ENCODE results near the gene LRAT.

The LRAT gene

GRCh38 chr4:154736770-154737169 lies 7.0 kb upstream of the LRAT start:
- no peak overlapping the region for H3K4me2 ChIP-seq (ENCODE audit: low read length)
- H3K4me1 ChIP-seq (ENCODE audit: low read length) = no peaks in the 10 kb centered on the region
- H4K20me1 ChIP-seq (ENCODE audit: insufficient read depth, low read length) = no peaks in the 10 kb centered on the region
- H3K27me3 ChIP-seq (ENCODE audit: low read depth, low read length) = no peaks in the 10 kb centered on the region
- H3K79me2 ChIP-seq (ENCODE audit: low read length) = no peaks in the 10 kb centered on the region
- H2AFZ ChIP-seq (ENCODE audit: low read depth, low read length) = no peak overlapping the region
- no peak overlapping the region for H3K9ac ChIP-seq (ENCODE audit: low read length)
- no peak overlapping the region for H3K27ac ChIP-seq (ENCODE audit: low read length)
- H3K4me3 ChIP-seq (ENCODE audit: low read length) = no peak overlapping the region
- no peaks in the 10 kb centered on the region for H3K36me3 ChIP-seq (replicated peaks; ENCODE audit: low read depth, low read length)
- H3K9me3 ChIP-seq (ENCODE audit: insufficient read depth, low read length) = no peaks in the 10 kb centered on the region
- no peak for TF ChIP-seq CTCF (IDR thresholded peaks at IDR 0.05; ENCODE audit: low read depth, low read length)
- TF ChIP-seq EZH2phosphoT487 (IDR thresholded peaks at IDR 0.05; ENCODE audit: low read depth) = no peak

- Histone ChIP-seq H3K79me2 (ENCODE audit: low read length) (no peaks in the 10 kb centered on the region), H3K4me2 (ENCODE audit: low read length) (no peak overlapping the region), H3K27me3 (ENCODE audit: low read depth, low read length) (no peaks in the 10 kb centered on the region), H4K20me1 (ENCODE audit: insufficient read depth, low read length) (no peaks in the 10 kb centered on the region), H3K9me3 (ENCODE audit: insufficient read depth, low read length) (no peaks in the 10 kb centered on the region), H3K4me3 (ENCODE audit: low read length) (no peak overlapping the region), H3K27ac (ENCODE audit: low read length) (no peak overlapping the region), H3K4me1 (ENCODE audit: low read length) (no peaks in the 10 kb centered on the region), H3K9ac (ENCODE audit: low read length) (no peak overlapping the region), H2AFZ (ENCODE audit: low read depth, low read length) (no peak overlapping the region), H3K36me3 (replicated peaks; ENCODE audit: low read depth, low read length) (no peaks in the 10 kb centered on the region)
- TF ChIP-seq CTCF (IDR thresholded peaks at IDR 0.05; ENCODE audit: low read depth, low read length) (no peak), EZH2phosphoT487 (IDR thresholded peaks at IDR 0.05; ENCODE audit: low read depth) (no peak)
Observed at GRCh38 chr4:154738426-154738825, 5.4 kb upstream of the LRAT start.

DNA sequence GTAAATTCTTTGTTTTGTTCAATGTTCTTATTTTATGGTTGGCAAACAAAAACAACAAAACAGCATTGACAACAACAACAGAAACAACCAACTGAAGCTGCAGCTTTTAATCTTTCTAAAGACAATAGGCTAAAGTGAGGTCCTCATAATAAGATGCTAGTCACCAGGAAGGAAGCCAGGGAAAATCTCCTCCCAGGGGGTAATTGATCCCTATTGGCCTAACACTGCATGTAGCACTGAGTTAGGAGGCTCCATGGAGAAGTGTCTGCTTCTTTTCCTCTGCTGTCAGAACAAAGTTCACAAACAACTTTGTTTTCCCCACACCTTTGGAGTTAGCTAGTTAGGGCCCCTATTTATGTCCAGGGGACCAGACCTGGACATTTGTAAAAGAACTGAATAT lies 4.7 kb upstream of the LRAT start:
- no peak overlapping the region for H2AFZ ChIP-seq (ENCODE audit: low read depth, low read length)
- no peaks in the 10 kb centered on the region for H3K79me2 ChIP-seq (ENCODE audit: low read length)
- H3K27ac ChIP-seq (ENCODE audit: low read length) = no peak overlapping the region
- no peaks in the 10 kb centered on the region for H3K36me3 ChIP-seq (replicated peaks; ENCODE audit: low read depth, low read length)
- H3K9me3 ChIP-seq (ENCODE audit: insufficient read depth, low read length) = no peaks in the 10 kb centered on the region
- no peak overlapping the region for H3K4me2 ChIP-seq (ENCODE audit: low read length)
- H4K20me1 ChIP-seq (ENCODE audit: insufficient read depth, low read length) = no peaks in the 10 kb centered on the region
- H3K4me3 ChIP-seq (ENCODE audit: low read length) = no peak overlapping the region
- H3K9ac ChIP-seq (ENCODE audit: low read length) = no peak overlapping the region
- H3K27me3 ChIP-seq (ENCODE audit: low read depth, low read length) = no peaks in the 10 kb centered on the region
- no peak for TF ChIP-seq CTCF (IDR thresholded peaks at IDR 0.05; ENCODE audit: low read depth, low read length)
- H3K4me1 ChIP-seq (ENCODE audit: low read length) = no peaks in the 10 kb centered on the region

GRCh38 chr4:154740462-154740861 lies 3.3 kb upstream of the LRAT start:
- H3K79me2 ChIP-seq (ENCODE audit: low read length) = no peaks in the 10 kb centered on the region
- H3K27ac ChIP-seq (ENCODE audit: low read length) = no peak overlapping the region
- no peaks in the 10 kb centered on the region for H3K27me3 ChIP-seq (ENCODE audit: low read depth, low read length)
- no peak overlapping the region for H3K4me2 ChIP-seq (ENCODE audit: low read length)
- H3K9ac ChIP-seq (ENCODE audit: low read length) = no peak overlapping the region
- no peaks in the 10 kb centered on the region for H3K9me3 ChIP-seq (ENCODE audit: insufficient read depth, low read length)
- H3K4me1 ChIP-seq (ENCODE audit: low read length) = no peaks in the 10 kb centered on the region
- no peaks in the 10 kb centered on the region for H4K20me1 ChIP-seq (ENCODE audit: insufficient read depth, low read length)
- H2AFZ ChIP-seq (ENCODE audit: low read depth, low read length) = no peak overlapping the region
- no peaks in the 10 kb centered on the region for H3K36me3 ChIP-seq (replicated peaks; ENCODE audit: low read depth, low read length)
- no peak for TF ChIP-seq EZH2phosphoT487 (IDR thresholded peaks at IDR 0.05; ENCODE audit: low read depth)
- no peak for TF ChIP-seq CTCF (IDR thresholded peaks at IDR 0.05; ENCODE audit: low read depth, low read length)
- no peak overlapping the region for H3K4me3 ChIP-seq (ENCODE audit: low read length)
